Activated CD4-positive, CD25-positive, alpha-beta regulatory T cell treated with anti-CD3 and anti-CD28 coated beads, Interleukin-2, amount 50 U/mL, for 16 hours (primary cell): ENCODE measurements around the gene C2CD3.
"Not testable (repeated sequence)": the region's sequence is repeated elsewhere in the genome, so short reads cannot be mapped to it uniquely, and the experiment has no call there.

Source experiments
- DNase-seq: peaks from one replicate; pipeline ENCODE4 v3.0.0-alpha.2; 2020; ENCODE audit warnings: low read depth, low spot score

Gene C2CD3

DNA sequence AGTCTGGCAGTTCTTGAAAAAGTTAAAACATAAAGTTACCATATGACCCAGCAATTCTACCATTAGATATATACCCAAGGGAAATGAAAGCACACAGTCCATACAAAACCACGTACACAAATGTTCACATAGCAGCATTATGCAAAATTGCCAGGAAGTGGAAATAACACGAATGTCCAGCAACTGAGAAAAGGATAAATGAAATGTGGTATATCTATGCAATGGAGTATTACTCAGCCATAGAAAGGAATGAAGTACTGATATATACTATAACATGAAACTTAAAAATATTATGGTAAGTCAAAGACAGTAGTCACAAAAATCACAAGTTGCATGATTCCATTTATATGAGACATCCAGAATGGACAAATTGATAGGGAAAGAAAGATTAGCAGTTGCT is 57.9 kb downstream of the C2CD3 start:
- no peak for DNase-seq

DNA sequence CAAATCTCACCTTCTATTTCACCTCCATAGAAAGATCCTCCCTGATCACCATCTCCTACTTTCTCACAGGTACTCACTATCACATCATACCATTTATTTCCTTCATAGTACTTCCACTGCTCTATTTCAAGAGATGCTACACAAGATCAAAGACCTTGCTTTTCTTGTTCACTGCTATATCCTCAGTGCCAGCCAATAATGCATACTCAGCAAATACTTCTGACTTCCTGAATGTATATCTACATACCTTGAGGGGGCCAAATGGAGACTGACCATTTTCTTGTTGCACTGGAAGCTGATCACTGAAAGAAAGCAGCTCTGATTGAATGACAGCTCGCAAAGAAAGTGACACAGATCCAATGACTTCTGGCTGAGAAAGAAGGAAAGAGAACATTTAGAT is 64.7 kb downstream of the C2CD3 start:
- DNase-seq = no peak

DNA sequence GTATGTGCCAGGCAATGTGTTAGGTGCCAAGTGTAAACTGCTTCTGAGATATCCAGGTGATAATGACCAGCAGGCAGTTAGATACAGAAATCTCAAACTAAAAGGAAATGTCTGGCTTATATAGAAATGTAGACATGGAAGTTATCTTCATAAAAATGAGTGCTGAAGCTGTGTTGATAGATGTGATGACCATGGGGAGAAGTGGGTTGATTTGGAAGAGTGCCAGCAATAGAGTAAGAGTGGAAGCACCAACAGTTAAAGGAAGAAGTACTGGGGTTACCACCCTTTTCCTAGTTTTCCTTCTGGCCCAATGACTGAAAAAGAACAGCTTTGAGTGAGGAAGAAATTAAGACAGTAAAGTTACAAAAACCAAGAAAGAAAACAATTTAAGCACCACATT is 68.5 kb downstream of the C2CD3 start:
- no peak for DNase-seq

- DNase-seq = no peak
Observed at GRCh38 chr11:74100735-74101134, 70.1 kb downstream of the C2CD3 start.

GRCh38 chr11:74100231-74100630 is 70.6 kb downstream of the C2CD3 start:
- DNase-seq = no peak

GRCh38 chr11:74097686-74098237 is 73.0 kb downstream of the C2CD3 start:
- DNase-seq = no peak

- DNase-seq = no peak
Observed at GRCh38 chr11:74094393-74094792, 76.4 kb downstream of the C2CD3 start.

GRCh38 chr11:74092425-74092824 is 78.4 kb downstream of the C2CD3 start:
- no peak for DNase-seq

- DNase-seq = no peak
Observed at GRCh38 chr11:74091549-74091948, 79.3 kb downstream of the C2CD3 start.

DNA sequence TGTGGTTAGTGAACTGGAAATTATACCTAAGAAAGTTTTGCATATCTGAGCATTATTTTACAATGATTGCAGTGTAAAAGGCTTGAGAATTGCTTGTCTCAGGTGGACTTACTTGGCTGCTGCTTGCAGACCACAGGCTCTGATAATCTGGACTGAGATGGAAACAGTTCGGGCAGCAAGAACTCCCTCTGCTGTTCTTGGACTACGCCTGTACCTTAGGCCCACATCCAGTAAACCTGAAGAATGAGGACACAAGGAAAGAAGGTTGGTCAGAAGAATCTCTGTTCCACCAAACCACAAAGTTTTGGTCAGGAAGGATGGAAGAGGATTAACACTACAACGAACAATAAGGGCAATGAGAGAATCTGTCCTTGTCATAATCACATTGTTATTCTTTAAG is 80.1 kb downstream of the C2CD3 start:
- DNase-seq = no peak

DNA sequence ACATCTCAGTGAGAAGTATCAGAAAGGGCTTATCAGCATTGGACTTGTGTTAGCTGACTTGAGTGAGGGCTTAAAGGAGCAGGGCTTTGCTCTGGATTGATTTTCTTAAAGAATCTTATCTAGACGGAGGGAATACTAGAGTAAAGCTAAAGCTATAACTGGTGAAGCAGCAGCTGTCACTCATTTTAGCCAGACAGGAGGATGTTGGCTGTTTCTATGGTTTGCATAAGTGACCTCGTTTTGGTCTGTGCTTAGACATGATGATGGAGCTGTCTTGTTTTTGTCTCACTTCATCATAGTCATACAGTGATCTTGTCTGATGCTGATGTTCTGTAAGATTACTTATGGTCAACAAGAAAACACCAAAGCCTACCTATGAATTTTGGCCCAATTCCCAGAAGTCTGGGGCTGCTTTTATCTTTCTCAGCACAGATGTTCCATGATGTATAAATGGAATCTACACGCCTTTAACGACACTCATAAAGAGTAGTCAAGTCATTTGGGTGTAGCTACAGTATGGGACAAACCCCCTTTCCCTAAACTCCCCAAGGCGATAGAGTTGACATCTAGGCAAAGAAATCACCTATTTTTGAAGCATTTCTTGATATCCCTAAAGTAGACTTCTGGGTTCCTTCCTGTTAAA is 84.4 kb downstream of the C2CD3 start:
- no peak for DNase-seq

GRCh38 chr11:74085542-74085892 is 85.3 kb downstream of the C2CD3 start:
- DNase-seq = no peak

- no peak for DNase-seq
Observed at GRCh38 chr11:74084796-74085541, 85.8 kb downstream of the C2CD3 start.

GRCh38 chr11:74083927-74084326 is 86.9 kb downstream of the C2CD3 start:
- DNase-seq = not testable (repeated sequence)

- no peak for DNase-seq
Observed at GRCh38 chr11:74081428-74081827, 89.4 kb downstream of the C2CD3 start.

DNA sequence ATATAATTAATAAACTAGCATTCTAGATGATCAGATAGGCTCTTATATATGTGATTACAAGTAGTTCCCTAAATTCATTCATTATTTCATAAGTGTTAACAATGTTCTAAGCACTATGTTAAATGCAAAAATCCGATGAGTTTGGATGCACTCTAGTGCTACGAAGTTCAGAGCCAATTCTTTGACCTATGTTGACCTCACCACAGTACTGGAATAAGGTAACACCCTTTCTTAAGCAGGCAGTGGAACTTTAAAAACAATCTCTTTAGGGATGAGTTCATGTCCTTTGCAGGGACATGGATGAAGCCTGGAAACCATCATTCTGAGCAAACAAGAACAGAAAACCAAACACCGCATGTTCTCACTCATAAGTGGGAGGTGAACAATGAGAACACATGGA is 93.6 kb downstream of the C2CD3 start:
- DNase-seq = no peak

DNA sequence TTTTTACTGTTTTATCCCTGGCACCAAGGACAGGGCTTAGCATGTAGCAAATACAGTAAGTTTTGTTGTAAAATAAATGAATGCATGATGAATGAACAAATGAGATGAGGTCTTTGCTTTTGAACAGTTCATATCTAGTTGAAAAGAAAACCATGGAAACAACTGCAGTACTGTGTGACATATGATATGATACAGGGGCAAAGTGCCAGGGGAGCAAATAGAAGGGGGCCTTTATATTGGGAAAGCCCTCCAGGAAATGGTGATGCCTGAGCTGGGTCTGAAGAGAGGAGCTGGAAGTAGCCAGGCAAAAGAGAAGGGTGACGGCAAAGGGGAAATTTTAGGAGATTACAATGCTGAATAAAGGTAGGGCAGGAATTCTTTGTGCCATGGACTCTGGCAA is 98.1 kb downstream of the C2CD3 start:
- no peak for DNase-seq

- DNase-seq = no peak
Observed at GRCh38 chr11:74072286-74072685, 98.5 kb downstream of the C2CD3 start.

GRCh38 chr11:74070723-74071492 is 99.9 kb downstream of the C2CD3 start:
- no peak for DNase-seq

GRCh38 chr11:74069146-74070046 is 101.4 kb downstream of the C2CD3 start:
- DNase-seq = no peak

DNA sequence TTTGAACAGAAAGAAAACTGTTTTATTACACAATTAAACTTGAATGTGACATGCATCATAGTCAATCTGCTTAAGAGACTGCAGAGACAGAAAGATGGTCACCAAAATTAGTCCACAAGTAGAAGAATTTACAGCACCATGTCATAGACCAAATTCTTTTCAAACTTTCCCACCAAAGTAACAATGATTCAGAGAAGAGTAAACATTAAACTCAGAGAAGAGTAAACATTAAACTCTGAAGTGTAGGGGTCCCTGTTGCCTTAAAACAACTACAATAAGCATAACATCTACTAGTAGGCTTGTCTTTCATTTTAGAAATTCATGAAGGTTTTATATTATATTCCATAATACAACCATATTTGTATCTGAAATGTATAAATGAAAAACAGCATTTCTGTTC is 104.1 kb downstream of the C2CD3 start:
- not testable (repeated sequence) for DNase-seq
